Mammary epithelial cell (primary cell): ENCODE results near the gene MLH3.

Experiments
- CTCF ChIP-seq, 2 donors: IDR thresholded peaks in 1 of 2; conservative IDR thresholded peaks in 1 of 2; 2 replicates each; pipeline ENCODE4 v1.5.1; 2011 to 2012; ENCODE audit warnings: inconsistent platforms in 2 of 2, low read length in 2 of 2, mild to moderate bottlenecking in 2 of 2, control low read depth in 1 of 2, low read depth in 1 of 2; ENCODE audit not compliant: insufficient read depth in 1 of 2; ENCODE audit errors: extremely low read depth in 1 of 2
- EZH2 ChIP-seq: IDR thresholded peaks from 2 replicates; pipeline ENCODE4 v1.6.1; 2012; ENCODE audit warnings: low read length, inconsistent platforms, borderline replicate concordance

DNA sequence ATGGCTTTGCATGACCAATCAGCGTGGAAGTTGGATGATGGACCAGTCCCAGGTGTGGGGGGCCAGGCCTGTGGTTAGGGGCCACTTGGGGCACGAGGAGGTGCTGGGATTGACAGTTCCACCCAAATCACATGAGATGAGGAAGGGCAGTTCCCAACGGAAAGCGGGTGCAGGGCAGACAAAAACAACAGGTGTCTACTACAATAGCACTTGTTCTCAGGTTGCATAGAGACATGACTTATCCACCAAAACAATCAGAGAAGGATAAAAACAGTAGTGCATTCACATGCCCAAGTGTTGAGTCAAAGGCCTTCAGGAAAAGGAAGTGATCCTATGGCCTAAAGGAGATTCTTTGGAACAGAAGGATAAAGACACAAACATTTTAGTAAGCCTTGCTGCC is 63.1 kb downstream of the MLH3 start:
- TF ChIP-seq CTCF (conservative IDR thresholded peaks at IDR 0.05 in 1 of 2, IDR thresholded peaks at IDR 0.05 in 1 of 2; ENCODE audit: extremely low read depth in 1 of 2, insufficient read depth in 1 of 2, low read depth in 1 of 2, low read length in 2 of 2) (no peak), EZH2 (no peak)
